Psoas muscle (tissue), 8 donors: ENCODE results near the gene PKDCC. TPM values are rescaled to one million over a fixed set of nuclear protein-coding genes. Genes with fewer than 3 reads are reported as not detected.

Source experiments
- ATAC-seq, 4 donors: fragments of 200-7000 bp; cut with Tn5 transposase; one replicate each; pipeline ENCODE4 v1.9.1; 2020; ENCODE audit warnings: moderate library complexity in 3 of 4, mild to moderate bottlenecking in 2 of 4
- DNase-seq, 2 donors: peaks; one replicate each; pipeline ENCODE4 v3.0.0-alpha.2; 2020
- H3K27ac ChIP-seq: fragments of 200-600 bp; one replicate; pipeline ENCODE4 v1.8.0; 2022
- H3K27me3 ChIP-seq, 3 donors: fragments of 200-600 bp in 1 of 3; one replicate each; pipeline versions ENCODE4 v1.6.1 to v1.8.0; 2013 to 2022; ENCODE audit warnings: low read length in 2 of 3, mild to moderate bottlenecking in 2 of 3, moderate library complexity in 1 of 3; ENCODE audit not compliant: insufficient read depth in 3 of 3
- H3K36me3 ChIP-seq, 2 donors: fragments of 200-600 bp in 1 of 2; one replicate each; pipeline versions ENCODE4 v1.6.1 to v1.8.0; 2013 to 2022; ENCODE audit warnings: low read depth in 1 of 2, mild to moderate bottlenecking in 1 of 2, moderate library complexity in 1 of 2; ENCODE audit not compliant: insufficient read depth in 1 of 2
- H3K4me1 ChIP-seq: fragments of 200-600 bp; one replicate; pipeline ENCODE4 v1.8.0; 2022
- H3K4me3 ChIP-seq: fragments of 200-600 bp; one replicate; pipeline ENCODE4 v1.8.0; 2022; ENCODE audit warnings: mild to moderate bottlenecking
- H3K9me3 ChIP-seq: fragments of 200-600 bp; one replicate; pipeline ENCODE4 v1.8.0; 2022
- WGBS, 3 donors: extraction: QIAGEN DNeasy Blood & Tissue Kit; methylation state at CpG; one replicate each; pipeline versions ENCODE4 v1.1.6 to v1.1.7; 2013; 5-methylcytosine and 5-hydroxymethylcytosine counted together
- intact Hi-C, 2 donors: fragments of 100-400 bp; cut with DNase I; formaldehyde crosslinking; loops; one replicate each; pipeline versions ENCODE4 v1.11.0 to v1.14.2; 2022
- polyA plus RNA-seq, 3 donors: library from polyadenylated mRNA; stranded (reverse); fragments of 200-250 nt; gene quantifications; one replicate each; pipeline ENCODE4 v1.2.3, GENCODE V29; 2013
- total RNA-seq, 4 donors: library from RNA; stranded (reverse); fragmentation: NEBNext Ultra II Directional in 2 of 4; extraction: Animal tissue kit (Norgen Biotek cat#: 25700) in 2 of 4; gene quantifications; one replicate each; pipeline versions ENCODE4 v1.2.1 to v1.2.4, GENCODE V29; 2021 to 2023
- TF ChIP-seq, protein P1 (sequence below): fragments of 200-600 bp; IDR thresholded peaks from one replicate; pipeline ENCODE4 v1.8.0; 2022; ENCODE audit warnings: antibody characterized with exemption
- donor health status: healthy with polysubstance abuse.
- donor health status: DM: no; HTN: no; CAD: no; lungs with moderate emphysema.
- donor health status: Bipolar disorder and iron deficiency.
- donor health status: healthy.
- donor health status: DM: yes; HTN: yes; CAD: no.
- donor health status: DM: no; HTN: no; CAD: no.
- donor health status: DM: no; HTN: no; CAD: no.
- donor health status: DM: yes; HTN: yes; CAD: no.

PKDCC gene
- total and polyA plus RNA-seq, 7 donors: 45.6 to 209 (median 153) TPM

DNA sequence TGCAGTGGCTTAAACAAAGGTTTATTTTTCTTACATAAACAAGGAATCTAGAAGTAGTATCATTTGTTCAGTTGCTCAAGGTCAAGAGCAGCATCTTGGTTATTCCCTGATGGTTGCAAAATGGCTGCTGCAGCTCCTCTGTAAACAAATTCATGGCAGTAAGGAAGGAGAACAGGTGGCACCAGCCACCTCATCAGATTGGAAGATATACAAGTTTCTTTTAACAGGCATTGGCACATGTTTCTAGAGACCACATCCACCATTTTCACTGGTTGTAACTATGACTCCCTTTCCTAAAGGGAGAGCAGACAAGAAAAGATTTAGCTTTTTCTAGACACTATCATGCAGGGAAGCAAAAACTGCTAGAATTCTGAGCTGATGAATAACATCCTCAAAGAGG lies 46.3 kb downstream of the PKDCC start:
- DNase-seq (no peak), ATAC-seq (no peak)
- Histone ChIP-seq H3K36me3 (no peaks in the 10 kb centered on the region), H3K4me3 (no peak overlapping the region), H3K27me3 (no peaks in the 10 kb centered on the region), H3K9me3 (no peaks in the 10 kb centered on the region), H3K4me1 (no peaks in the 10 kb centered on the region), H3K27ac (no peak overlapping the region)
- intact Hi-C loops: loop anchor here in 1 of 2 donors (2.0 kb wide), 1 partner anchor 269 kb away; no protein-coding TSS in a partner anchor
- TF ChIP-seq, protein P1, sequence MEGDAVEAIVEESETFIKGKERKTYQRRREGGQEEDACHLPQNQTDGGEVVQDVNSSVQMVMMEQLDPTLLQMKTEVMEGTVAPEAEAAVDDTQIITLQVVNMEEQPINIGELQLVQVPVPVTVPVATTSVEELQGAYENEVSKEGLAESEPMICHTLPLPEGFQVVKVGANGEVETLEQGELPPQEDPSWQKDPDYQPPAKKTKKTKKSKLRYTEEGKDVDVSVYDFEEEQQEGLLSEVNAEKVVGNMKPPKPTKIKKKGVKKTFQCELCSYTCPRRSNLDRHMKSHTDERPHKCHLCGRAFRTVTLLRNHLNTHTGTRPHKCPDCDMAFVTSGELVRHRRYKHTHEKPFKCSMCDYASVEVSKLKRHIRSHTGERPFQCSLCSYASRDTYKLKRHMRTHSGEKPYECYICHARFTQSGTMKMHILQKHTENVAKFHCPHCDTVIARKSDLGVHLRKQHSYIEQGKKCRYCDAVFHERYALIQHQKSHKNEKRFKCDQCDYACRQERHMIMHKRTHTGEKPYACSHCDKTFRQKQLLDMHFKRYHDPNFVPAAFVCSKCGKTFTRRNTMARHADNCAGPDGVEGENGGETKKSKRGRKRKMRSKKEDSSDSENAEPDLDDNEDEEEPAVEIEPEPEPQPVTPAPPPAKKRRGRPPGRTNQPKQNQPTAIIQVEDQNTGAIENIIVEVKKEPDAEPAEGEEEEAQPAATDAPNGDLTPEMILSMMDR: no peak

DNA sequence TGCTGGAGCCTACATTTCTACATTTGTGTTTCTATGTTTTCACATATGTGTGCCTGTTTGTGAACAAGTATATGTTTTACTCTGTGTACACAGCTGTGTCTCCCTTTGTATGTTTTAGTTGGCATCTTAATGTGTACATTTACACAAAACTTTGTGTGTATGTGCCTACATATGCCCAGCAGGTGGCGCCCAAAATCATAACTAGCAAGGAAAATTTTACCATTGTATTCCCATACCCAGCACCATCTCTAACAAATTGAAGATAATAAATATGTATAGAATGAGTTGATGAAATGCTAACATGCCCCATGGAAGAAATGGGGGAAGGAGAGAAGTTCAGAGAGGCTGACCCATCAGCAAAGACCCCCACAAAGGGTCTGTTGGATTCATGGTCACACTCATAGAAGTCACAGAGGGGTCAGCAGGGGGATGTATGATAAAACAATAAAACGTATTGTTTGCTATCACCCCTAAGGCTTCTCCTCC lies 48.1 kb downstream of the PKDCC start:
- DNase-seq (peak; percentile 68 to 81), ATAC-seq (peak; percentile 57 to 87 (median 74))
- 32 to 42% (median 33%) methylated on average over 2 of the region's 2 CpGs for WGBS, 3 donors
- TF ChIP-seq, protein P1: peak; percentile 88
- Histone ChIP-seq H3K4me1 (no peaks in the 10 kb centered on the region), H3K27me3 (no peaks in the 10 kb centered on the region), H3K9me3 (no peaks in the 10 kb centered on the region), H3K36me3 (no peaks in the 10 kb centered on the region), H3K27ac (no peak overlapping the region), H3K4me3 (no peak overlapping the region)
- intact Hi-C loops: loop anchor here (2.0 to 5.0 kb wide), 5 partner anchors 101 to 267 kb away; partner anchors contain the start of gene COX7A2L (in 1 of the 2)

DNA sequence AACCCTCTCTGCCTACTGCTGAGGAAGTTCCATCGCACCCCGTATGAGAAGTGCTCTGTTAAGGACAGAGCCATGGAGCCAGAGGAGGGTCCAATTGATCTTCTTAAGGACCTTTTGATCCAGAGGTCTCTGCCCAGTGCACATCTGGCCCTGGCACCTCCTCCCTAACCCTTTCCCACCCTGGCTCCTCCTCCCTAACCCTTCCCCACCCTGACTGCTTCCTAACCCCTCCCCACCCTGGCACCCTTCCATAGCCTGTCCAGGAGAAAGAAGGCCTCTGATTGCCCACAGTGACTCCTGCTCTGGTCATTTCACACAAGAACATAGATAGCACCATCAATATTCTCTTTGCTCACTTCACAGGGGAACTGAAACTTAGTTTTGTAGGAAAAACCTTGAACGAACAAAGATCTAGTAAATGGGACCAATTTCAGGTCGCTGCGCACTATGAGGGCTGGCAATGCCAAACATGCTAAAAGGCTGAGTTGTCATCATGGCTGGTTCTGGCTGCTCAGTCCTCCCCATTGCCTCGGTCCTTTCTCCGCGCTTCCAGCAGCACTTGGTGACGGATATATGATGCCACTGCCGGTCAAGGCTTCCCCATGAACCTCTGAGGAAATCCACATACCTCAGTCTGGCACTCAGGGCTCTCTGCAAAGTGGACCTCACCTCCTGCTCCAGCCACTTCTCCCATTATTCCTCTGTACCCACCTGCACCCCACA lies 49.2 kb downstream of the PKDCC start:
- H3K27ac ChIP-seq: no peak overlapping the region
- H3K4me1 ChIP-seq: peaks cover 8% of the 10 kb centered on the region

DNA sequence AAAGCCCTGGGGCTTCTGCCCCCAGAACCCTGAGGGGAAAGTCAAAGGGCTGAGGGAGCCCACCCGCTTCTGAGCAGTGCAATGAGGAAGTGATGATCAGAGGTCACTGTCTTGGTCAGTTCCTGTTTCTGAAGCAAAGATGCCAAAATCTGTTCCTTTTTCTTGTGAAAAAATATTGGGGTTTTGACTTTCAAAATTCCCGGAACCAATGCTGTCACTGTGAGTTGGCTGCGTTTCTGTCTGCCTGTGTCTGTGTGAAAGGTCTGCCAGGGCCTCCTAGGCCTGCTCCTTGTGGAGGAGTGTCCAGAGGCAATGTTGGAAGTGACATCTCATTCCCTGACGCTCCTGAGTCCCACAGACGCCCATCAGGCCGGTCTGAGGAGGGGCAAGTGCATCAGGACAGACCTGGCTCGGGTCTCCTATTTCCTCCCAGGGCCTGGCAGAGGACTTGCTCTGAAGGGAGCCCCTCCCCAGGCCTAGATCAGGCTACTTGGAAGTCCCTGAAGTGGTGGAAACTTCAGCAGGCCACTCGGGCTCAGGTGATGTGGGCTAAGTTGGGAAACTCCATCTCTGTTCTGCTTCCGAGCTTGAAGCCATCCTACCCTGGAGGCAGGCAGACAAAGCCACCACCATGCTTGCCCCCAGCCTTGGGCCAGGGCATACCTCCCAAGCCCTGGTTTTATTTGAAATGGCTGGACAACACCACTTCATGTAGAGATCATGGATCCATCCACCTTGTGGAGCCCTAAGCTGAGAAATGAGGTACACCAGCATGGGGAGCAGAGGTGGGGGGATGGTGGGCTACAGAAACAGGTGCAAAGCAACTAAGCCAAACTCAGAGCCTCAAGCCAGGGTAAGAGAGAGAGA lies 51.0 kb downstream of the PKDCC start:
- intact Hi-C loops: loop anchor here (5.0 kb wide), 2 partner anchors 98 to 138 kb away; no protein-coding TSS in a partner anchor
- 43 to 50% (median 45%) methylated on average over 9 of the region's 9 CpGs for WGBS, 3 donors
- Histone ChIP-seq H3K27ac (peak overlapping the region; percentile 54), H3K27me3 (no peaks in the 10 kb centered on the region), H3K9me3 (no peaks in the 10 kb centered on the region), H3K4me3 (no peak overlapping the region), H3K36me3 (no peaks in the 10 kb centered on the region), H3K4me1 (peaks cover 11% of the 10 kb centered on the region)
- peak in 1 of 2 donors; percentile 47 for DNase-seq
- no peak for ATAC-seq
- TF ChIP-seq, protein P1: no peak

More for the DNA sequence above, 49.2 kb downstream of the PKDCC start:
- WGBS, 3 donors: 62 to 82% (median 64%) methylated on average over 10 of the region's 10 CpGs
- ATAC-seq (no peak), DNase-seq (no peak)
- H3K36me3 ChIP-seq: no peaks in the 10 kb centered on the region
- TF ChIP-seq, protein P1: no peak
- H3K9me3 ChIP-seq: no peaks in the 10 kb centered on the region
- intact Hi-C loops: loop anchor here (2.0 to 5.0 kb wide), 4 partner anchors 100 to 264 kb away; partner anchors contain the start of gene COX7A2L (in 1 of the 2)
- H3K27me3 ChIP-seq: no peaks in the 10 kb centered on the region
- H3K4me3 ChIP-seq: no peak overlapping the region
